Measurements from ENCODE around the gene TUBA4A. TPM values are rescaled to one million over a fixed set of nuclear protein-coding genes. Genes with fewer than 3 reads are reported as not detected.

Gene TUBA4A
- total and polyA plus RNA-seq, 4 donors = 15.6 to 82.1 (median 43.0) TPM

GRCh38 chr2:219214786-219215185 is 38.9 kb downstream of the TUBA4A start:
- Histone ChIP-seq H3K9ac (ENCODE audit: insufficient read depth in 1 of 2, low read length in 2 of 2) (no peak overlapping the region), H3K36me3 (ENCODE audit: control insufficient read depth in 4 of 4, insufficient read depth in 4 of 4, low read length in 4 of 4) (peaks cover 4 to 40% (median 28%) of the 10 kb centered on the region in 4 donors), H3K4me1 (ENCODE audit: control insufficient read depth in 5 of 5, insufficient read depth in 5 of 5, low read length in 5 of 5) (peaks cover 0 to 22% (median 11%) of the 10 kb centered on the region in 5 donors), H3K27me3 (ENCODE audit: control insufficient read depth in 3 of 3, insufficient read depth in 3 of 3, low read length in 2 of 3) (no peaks in the 10 kb centered on the region), H3K9me3 (ENCODE audit: control insufficient read depth in 4 of 4, insufficient read depth in 3 of 4, low read length in 3 of 4) (no peaks in the 10 kb centered on the region), H3K4me3 (no peak overlapping the region), H3K27ac (ENCODE audit: low read depth in 1 of 2, low read length in 1 of 2) (no peak overlapping the region)
- DNase-seq (no peak), ATAC-seq (ENCODE audit: insufficient read depth, low FRiP score) (no peak)
- 92 to 98% methylated on average over 6 of the region's 6 CpGs for WGBS, 2 donors
- no peak for TF ChIP-seq CTCF (IDR thresholded peaks at IDR 0.05; ENCODE audit: control extremely low read depth, extremely low read depth)

GRCh38 chr2:219214141-219214540 is 39.6 kb downstream of the TUBA4A start:
- no peaks in the 10 kb centered on the region for H3K27me3 ChIP-seq (ENCODE audit: control insufficient read depth in 3 of 3, insufficient read depth in 3 of 3, low read length in 2 of 3)
- H3K4me3 ChIP-seq = no peak overlapping the region
- 96 to 97% methylated on average over 15 of the region's 15 CpGs for WGBS, 2 donors
- H3K27ac ChIP-seq (ENCODE audit: low read depth in 1 of 2, low read length in 1 of 2) = no peak overlapping the region
- no peak for TF ChIP-seq CTCF (IDR thresholded peaks at IDR 0.05; ENCODE audit: control extremely low read depth, extremely low read depth)
- H3K4me1 ChIP-seq (ENCODE audit: control insufficient read depth in 5 of 5, insufficient read depth in 5 of 5, low read length in 5 of 5) = peaks cover 0 to 16% (median 5%) of the 10 kb centered on the region in 5 donors
- H3K9me3 ChIP-seq (ENCODE audit: control insufficient read depth in 4 of 4, insufficient read depth in 3 of 4, low read length in 3 of 4) = no peaks in the 10 kb centered on the region
- ATAC-seq (ENCODE audit: insufficient read depth, low FRiP score) = no peak
- H3K36me3 ChIP-seq (ENCODE audit: control insufficient read depth in 4 of 4, insufficient read depth in 4 of 4, low read length in 4 of 4) = peaks cover 4 to 41% (median 28%) of the 10 kb centered on the region in 4 donors
- no peak for DNase-seq
- H3K9ac ChIP-seq (ENCODE audit: insufficient read depth in 1 of 2, low read length in 2 of 2) = no peak overlapping the region

DNA sequence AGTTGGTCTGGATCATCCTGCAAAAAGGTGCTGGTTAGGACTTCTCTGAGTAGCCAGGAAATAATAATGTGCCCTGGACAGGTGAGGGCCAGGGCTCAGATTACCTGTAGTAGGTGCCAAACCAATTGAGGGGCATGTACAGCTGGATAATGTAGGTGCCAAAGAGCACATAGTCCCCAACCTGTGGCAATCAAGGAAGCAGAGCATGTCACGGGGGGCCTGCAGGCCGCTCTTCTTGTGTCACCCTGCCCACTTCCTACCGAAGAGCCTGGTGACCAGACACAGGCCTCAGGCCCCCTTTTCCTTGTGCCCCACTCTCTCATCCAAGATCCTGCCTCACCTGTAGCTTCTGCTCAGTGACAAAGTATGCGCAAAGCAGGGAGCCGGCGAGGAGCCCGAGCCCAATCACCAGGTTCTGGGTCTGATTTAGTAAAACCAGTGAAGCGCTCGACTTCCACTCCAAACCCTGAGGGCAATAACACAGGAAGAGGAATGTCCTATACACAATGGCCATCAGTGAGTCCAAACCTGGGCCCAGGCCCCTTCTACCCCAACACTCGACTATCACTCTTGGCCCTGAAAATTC is 40.1 kb downstream of the TUBA4A start:
- Histone ChIP-seq H3K4me1 (ENCODE audit: control insufficient read depth in 5 of 5, insufficient read depth in 5 of 5, low read length in 5 of 5) (peaks cover 0 to 15% (median 5%) of the 10 kb centered on the region in 5 donors), H3K9me3 (ENCODE audit: control insufficient read depth in 4 of 4, insufficient read depth in 3 of 4, low read length in 3 of 4) (no peaks in the 10 kb centered on the region), H3K36me3 (ENCODE audit: control insufficient read depth in 4 of 4, insufficient read depth in 4 of 4, low read length in 4 of 4) (peaks cover 4 to 45% (median 34%) of the 10 kb centered on the region in 4 donors), H3K27me3 (ENCODE audit: control insufficient read depth in 3 of 3, insufficient read depth in 3 of 3, low read length in 2 of 3) (no peaks in the 10 kb centered on the region), H3K4me3 (no peak overlapping the region), H3K27ac (ENCODE audit: low read depth in 1 of 2, low read length in 1 of 2) (no peak overlapping the region), H3K9ac (ENCODE audit: insufficient read depth in 1 of 2, low read length in 2 of 2) (no peak overlapping the region)
- TF ChIP-seq CTCF (IDR thresholded peaks at IDR 0.05; ENCODE audit: control extremely low read depth, extremely low read depth) = no peak
- WGBS, 2 donors = 81 to 96% methylated on average over 10 of the region's 10 CpGs
- DNase-seq = no peak
- ATAC-seq (ENCODE audit: insufficient read depth, low FRiP score) = no peak

- Histone ChIP-seq H3K36me3 (ENCODE audit: control insufficient read depth in 4 of 4, insufficient read depth in 4 of 4, low read length in 4 of 4) (peaks cover 4 to 51% (median 37%) of the 10 kb centered on the region in 4 donors), H3K9me3 (ENCODE audit: control insufficient read depth in 4 of 4, insufficient read depth in 3 of 4, low read length in 3 of 4) (no peaks in the 10 kb centered on the region), H3K4me1 (ENCODE audit: control insufficient read depth in 5 of 5, insufficient read depth in 5 of 5, low read length in 5 of 5) (peaks cover 0 to 15% (median 7%) of the 10 kb centered on the region in 5 donors), H3K27ac (ENCODE audit: low read depth in 1 of 2, low read length in 1 of 2) (no peak overlapping the region), H3K4me3 (no peak overlapping the region), H3K9ac (ENCODE audit: insufficient read depth in 1 of 2, low read length in 2 of 2) (no peak overlapping the region), H3K27me3 (ENCODE audit: control insufficient read depth in 3 of 3, insufficient read depth in 3 of 3, low read length in 2 of 3) (no peaks in the 10 kb centered on the region)
- no peak for TF ChIP-seq CTCF (IDR thresholded peaks at IDR 0.05; ENCODE audit: control extremely low read depth, extremely low read depth)
- DNase-seq (no peak), ATAC-seq (ENCODE audit: insufficient read depth, low FRiP score) (no peak)
- 75 to 83% methylated on average over 8 of the region's 8 CpGs for WGBS, 2 donors
Observed at GRCh38 chr2:219213026-219213415, 40.7 kb downstream of the TUBA4A start.

Data from lung (tissue), 12 donors.